Muscle of leg (tissue), 11 donors: Measurements from ENCODE around the gene NEDD9. TPM values are rescaled to one million over a fixed set of nuclear protein-coding genes. Genes with fewer than 3 reads are reported as not detected.

ENCODE experiments used
- DNase-seq: peaks from one replicate; pipeline ENCODE4 v3.0.0; 2013
- H3K27ac ChIP-seq: one replicate; pipeline ENCODE4 v1.5.1; 2013; ENCODE audit warnings: mild to moderate bottlenecking, low read length, control low read depth
- H3K27me3 ChIP-seq: one replicate; pipeline ENCODE4 v1.6.1; 2013; ENCODE audit warnings: low read length; ENCODE audit not compliant: control insufficient read depth, insufficient read depth
- H3K36me3 ChIP-seq: one replicate; pipeline ENCODE4 v1.6.1; 2013; ENCODE audit warnings: low read length; ENCODE audit not compliant: control insufficient read depth, insufficient read depth
- H3K4me1 ChIP-seq: one replicate; pipeline ENCODE4 v1.6.1; 2013; ENCODE audit warnings: low read length; ENCODE audit not compliant: control insufficient read depth, insufficient read depth
- H3K4me3 ChIP-seq: one replicate; pipeline ENCODE4 v1.5.1; 2013; ENCODE audit warnings: low read length, control low read depth
- H3K9me3 ChIP-seq: replicated peaks from 2 replicates; pipeline ENCODE4 v1.6.1; 2013; ENCODE audit warnings: low read depth, low read length; ENCODE audit not compliant: control insufficient read depth
- WGBS: methylation state at CpG from one replicate; pipeline ENCODE4 v1.1.5; 2013; ENCODE audit warnings: missing lambda C conversion rate; ENCODE audit not compliant: insufficient coverage; 5-methylcytosine and 5-hydroxymethylcytosine counted together
- polyA plus RNA-seq, 8 donors: library from polyadenylated mRNA; unstranded; fragments of 120-200 nt; gene quantifications; one replicate each; pipeline versions ENCODE4 v1.2.1 to v1.2.3, GENCODE V29; 2013; ENCODE audit warnings: inconsistent platforms in 1 of 8, low replicate concordance in 1 of 8; ENCODE audit not compliant: insufficient read length in 8 of 8, insufficient read depth in 1 of 8
- total RNA-seq: library from RNA; stranded (reverse); fragments of 120-200 nt; gene quantifications from one replicate; pipeline ENCODE4 v1.2.4, GENCODE V29; 2013

Gene NEDD9
- total and polyA plus RNA-seq, 9 donors, result 7.3 to 18.4 (median 12.7) TPM

DNA sequence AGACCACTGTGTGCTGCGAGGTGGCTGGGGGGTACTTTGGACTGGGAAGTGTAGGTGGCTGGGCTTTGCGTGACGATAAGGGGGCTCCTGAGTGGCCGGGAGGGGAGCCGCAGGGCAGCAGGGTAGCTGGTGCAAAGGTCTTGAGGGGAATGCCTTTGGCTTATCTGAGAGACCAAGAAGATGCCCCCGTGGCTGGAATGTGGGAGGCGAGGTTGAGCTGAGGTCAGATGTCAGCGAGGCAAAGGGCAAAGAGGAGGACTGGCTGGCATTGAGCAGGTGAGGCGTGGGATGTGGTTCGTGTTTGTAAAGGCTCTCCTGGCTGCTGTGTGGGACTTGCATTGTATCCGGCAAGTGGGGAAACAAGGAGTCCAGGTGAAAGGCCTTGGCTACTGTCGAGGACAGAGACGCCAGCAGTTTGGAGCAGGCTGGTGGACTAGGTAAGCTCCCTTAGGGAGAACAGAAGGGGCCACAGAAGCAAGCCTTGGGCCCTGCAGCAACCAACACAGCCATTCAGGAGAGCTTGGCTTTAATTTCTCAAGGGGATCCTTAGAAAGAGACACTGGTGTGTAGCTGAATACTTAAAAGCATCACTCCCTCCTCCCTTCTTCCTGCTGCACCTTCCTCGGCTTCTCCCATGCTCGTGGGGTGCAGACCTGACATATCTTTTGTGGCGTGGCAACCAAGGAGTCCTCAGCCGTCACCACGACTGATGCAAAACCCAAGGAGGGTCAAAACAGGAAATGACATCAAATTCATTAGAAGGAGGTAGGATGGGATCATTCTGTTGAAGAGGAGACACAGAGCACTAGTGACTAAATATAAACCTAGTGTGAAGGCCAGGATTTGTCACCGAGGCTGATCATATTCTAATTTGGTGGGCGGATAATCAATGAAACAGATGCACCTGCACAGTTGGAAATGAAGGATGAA lies 67.5 kb downstream of the NEDD9 start:
- no peaks in the 10 kb centered on the region for H3K4me1 ChIP-seq
- WGBS, result 82% methylated on average over 18 of the region's 20 CpGs
- no peaks in the 10 kb centered on the region for H3K36me3 ChIP-seq
- no peak overlapping the region for H3K4me3 ChIP-seq
- no peaks in the 10 kb centered on the region for H3K27me3 ChIP-seq
- no peak for DNase-seq
- no peaks in the 10 kb centered on the region for H3K9me3 ChIP-seq
- H3K27ac ChIP-seq, result no peak overlapping the region

DNA sequence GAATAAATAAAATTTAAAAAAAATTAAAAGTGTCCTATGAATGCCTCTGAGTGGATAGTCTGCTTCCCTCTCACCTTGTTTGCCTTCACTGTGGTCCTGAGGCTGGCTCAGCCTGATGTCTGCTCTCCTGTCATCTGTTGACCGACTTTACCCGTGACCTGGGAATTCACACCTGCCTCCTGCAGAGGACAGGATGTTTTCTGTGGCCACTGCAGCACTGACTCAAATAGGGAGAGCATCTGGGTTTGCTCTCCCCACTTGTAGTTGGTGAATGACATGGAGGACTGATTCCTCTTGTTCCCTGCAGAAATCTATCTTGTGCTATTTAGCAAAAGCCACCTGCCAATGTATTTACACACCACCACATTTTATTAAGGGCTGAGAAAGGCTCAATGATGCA lies 68.5 kb downstream of the NEDD9 start:
- H3K36me3 ChIP-seq, result no peaks in the 10 kb centered on the region
- H3K27me3 ChIP-seq, result no peaks in the 10 kb centered on the region
- H3K27ac ChIP-seq, result no peak overlapping the region
- no peaks in the 10 kb centered on the region for H3K4me1 ChIP-seq
- DNase-seq, result no peak
- no peak overlapping the region for H3K4me3 ChIP-seq
- WGBS, result 60% methylated on average over 1 of the region's 2 CpGs
- H3K9me3 ChIP-seq, result no peaks in the 10 kb centered on the region

DNA sequence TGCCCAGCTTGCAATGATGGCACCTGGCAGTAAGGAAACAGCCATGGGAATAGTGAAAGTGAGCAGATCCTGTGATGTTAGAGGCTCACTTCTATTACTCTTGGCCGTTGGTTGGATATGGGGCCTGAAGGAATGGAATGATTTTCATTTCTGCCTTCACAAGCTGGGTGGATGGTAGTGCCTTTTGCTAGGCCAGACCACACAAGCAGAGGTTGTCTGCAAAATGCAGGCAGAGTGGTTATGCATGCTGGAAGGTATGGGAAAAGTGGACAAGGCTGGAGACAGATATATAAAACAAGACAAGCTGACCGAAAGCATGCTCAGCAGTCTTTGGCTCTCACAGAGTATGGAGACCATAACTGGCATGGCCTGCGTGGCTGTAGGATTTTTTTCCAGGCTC lies 70.2 kb downstream of the NEDD9 start:
- Histone ChIP-seq H3K9me3 (no peaks in the 10 kb centered on the region), H3K27ac (no peak overlapping the region), H3K36me3 (no peaks in the 10 kb centered on the region), H3K27me3 (no peaks in the 10 kb centered on the region), H3K4me1 (no peaks in the 10 kb centered on the region), H3K4me3 (no peak overlapping the region)
- no peak for DNase-seq
- WGBS, result 96% methylated on average over 2 of the region's 3 CpGs

DNA sequence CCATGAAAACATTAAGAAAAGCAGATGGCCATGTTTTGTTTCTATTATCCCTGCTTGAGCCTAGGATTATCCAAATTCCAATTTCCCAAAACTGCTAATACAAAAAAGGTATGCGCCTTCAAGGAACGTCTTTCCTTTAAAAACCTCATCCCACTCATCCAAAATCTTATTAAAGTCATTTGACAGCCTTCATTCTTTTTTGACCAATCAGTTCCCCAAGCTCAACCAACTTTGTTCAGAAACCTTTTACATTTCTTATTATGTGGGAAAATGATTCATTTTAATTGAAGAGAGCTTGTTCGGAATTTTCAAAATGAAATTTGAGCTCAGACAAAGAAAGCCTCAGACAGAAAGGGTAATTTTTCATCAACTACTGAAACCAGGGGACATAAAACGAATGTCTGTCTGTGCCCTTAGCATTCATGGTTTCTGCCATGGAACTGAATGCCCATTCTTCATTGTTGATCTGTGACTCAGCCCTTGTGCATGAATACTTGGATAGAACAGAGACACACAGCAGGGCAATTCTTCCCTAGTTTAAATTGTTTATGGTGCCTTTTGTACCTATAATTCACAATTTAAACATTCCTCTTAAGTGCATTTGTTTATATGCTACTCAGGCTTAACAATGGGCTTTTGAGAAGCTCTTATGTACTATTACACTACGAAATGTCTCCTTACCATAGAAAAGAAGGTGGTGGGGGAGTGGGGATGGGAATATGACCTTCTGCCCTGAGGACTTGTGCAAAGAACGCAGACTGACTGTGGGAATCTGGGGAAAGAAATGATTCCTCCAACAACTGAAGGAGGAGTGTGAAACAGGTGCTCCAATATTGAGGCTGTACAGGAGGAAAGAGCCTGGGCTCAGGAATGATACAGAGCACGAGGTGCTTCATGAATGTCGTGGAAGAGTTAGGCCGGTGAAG lies 71.2 kb downstream of the NEDD9 start:
- 75% methylated on average over 7 of the region's 9 CpGs for WGBS
- H3K27me3 ChIP-seq, result no peaks in the 10 kb centered on the region
- no peak for DNase-seq

DNA sequence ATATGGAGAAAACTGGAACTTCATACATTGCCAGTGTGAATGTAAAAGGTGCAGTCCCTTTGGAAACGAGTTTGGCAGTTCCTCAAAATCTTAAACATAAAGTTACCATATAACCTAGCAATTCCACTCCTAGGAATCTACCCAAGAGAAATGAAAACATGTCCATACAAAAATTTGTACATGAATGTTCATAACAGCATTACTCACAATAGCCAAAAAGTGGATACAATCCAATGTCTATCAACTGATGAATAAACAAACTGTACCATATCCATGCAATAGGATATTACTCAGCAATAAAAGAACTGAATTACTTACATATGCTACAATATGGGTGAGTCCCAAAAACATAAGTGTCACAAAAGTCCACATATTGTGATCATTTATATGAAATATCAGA lies 72.3 kb downstream of the NEDD9 start:
- Histone ChIP-seq H3K27me3 (no peaks in the 10 kb centered on the region), H3K4me3 (no peak overlapping the region), H3K4me1 (no peaks in the 10 kb centered on the region), H3K9me3 (no peaks in the 10 kb centered on the region), H3K27ac (no peak overlapping the region), H3K36me3 (no peaks in the 10 kb centered on the region)
- no peak for DNase-seq
- no CpG with 5 or more reads among the region's 1 CpG for WGBS

More for the DNA sequence above, 71.2 kb downstream of the NEDD9 start:
- Histone ChIP-seq H3K36me3 (no peaks in the 10 kb centered on the region), H3K4me3 (no peak overlapping the region), H3K4me1 (no peaks in the 10 kb centered on the region), H3K9me3 (no peaks in the 10 kb centered on the region), H3K27ac (no peak overlapping the region)

DNA sequence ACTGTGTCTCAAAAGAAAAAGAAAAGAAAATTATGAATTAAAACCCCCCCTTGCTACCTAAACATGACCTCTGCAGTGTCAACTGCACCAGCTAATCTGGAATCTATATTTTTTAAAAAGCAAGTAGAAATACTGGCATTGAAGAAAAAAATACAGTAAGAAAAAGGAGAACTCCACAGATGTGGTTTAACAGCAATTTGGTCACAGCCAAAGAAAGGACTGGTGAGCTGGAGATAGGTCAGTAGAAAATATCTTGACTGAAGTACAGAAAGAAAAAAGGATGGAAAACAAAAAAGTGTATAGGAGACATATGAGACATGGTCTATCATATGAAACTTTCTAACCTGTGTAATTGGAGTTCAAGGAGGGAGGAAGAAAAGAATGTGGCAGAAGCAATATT lies 76.9 kb downstream of the NEDD9 start:
- Histone ChIP-seq H3K27ac (no peak overlapping the region), H3K27me3 (no peaks in the 10 kb centered on the region), H3K9me3 (no peaks in the 10 kb centered on the region), H3K4me3 (no peak overlapping the region), H3K4me1 (no peaks in the 10 kb centered on the region), H3K36me3 (no peaks in the 10 kb centered on the region)
- no peak for DNase-seq

DNA sequence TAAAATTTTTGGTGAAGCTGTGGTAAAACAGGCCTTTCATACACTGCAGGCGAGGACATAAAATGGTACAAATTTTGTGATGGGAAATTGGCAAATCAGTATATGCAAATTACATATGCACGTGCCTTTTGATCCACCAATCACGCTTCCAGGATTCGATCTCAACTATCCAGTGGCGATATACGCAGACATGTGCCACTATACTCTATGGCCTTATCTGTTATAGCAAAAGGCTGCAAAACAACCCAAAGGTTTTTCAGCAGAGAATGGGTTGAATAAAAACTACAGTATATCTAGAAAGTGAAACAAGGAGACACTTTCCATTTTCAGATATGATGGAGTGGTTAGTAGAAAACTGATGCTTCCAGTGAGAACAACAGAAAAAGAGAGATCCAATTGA lies 79.0 kb downstream of the NEDD9 start:
- 100% methylated on average over 1 of the region's 6 CpGs for WGBS
- Histone ChIP-seq H3K27me3 (no peaks in the 10 kb centered on the region), H3K36me3 (no peaks in the 10 kb centered on the region), H3K4me1 (no peaks in the 10 kb centered on the region), H3K4me3 (no peak overlapping the region), H3K9me3 (no peaks in the 10 kb centered on the region), H3K27ac (no peak overlapping the region)
- DNase-seq, result no peak

DNA sequence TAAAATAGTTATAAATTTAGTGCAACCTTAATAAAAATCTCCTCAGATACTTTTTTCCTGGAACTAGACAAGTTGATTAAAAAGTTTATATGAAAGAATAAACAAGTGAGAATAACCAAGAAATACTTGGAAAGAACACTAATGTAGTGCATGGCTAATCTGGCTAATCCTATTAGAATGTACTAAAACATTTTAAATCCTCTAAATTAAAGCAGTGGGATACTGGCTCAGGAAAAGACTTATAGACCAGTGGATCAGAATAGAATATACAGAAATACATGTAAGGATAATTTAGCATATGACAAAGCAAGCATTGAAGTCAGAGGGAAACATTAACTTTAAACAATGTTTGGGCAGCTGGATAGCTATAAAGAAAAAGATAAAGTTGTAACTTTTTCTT lies 79.9 kb downstream of the NEDD9 start:
- no peaks in the 10 kb centered on the region for H3K4me1 ChIP-seq
- no peak overlapping the region for H3K27ac ChIP-seq
- DNase-seq, result no peak
- H3K27me3 ChIP-seq, result no peaks in the 10 kb centered on the region
- no peaks in the 10 kb centered on the region for H3K9me3 ChIP-seq
- no peaks in the 10 kb centered on the region for H3K36me3 ChIP-seq
- no peak overlapping the region for H3K4me3 ChIP-seq

DNA sequence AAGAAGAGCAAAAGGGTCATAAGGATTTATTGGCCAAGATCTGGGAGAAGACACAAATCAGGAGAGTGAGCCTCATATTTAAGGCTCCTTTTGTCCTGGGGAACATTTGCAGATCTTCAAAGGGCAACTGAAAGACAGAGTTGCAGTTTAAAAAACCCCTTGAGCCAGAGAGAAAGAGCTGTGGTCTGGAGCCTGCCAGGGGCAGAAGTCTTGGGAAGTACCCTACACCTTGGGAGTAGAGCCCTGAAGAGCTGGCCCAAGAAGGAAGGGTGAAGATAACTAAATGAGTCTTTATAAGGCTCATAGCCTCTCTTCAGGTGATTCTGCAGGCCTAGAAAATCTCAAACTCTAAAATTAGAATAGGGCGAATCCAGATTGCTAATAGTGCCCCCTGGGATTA lies 81.0 kb downstream of the NEDD9 start:
- Histone ChIP-seq H3K4me3 (no peak overlapping the region), H3K36me3 (no peaks in the 10 kb centered on the region), H3K4me1 (no peaks in the 10 kb centered on the region), H3K9me3 (no peaks in the 10 kb centered on the region), H3K27ac (no peak overlapping the region), H3K27me3 (no peaks in the 10 kb centered on the region)
- DNase-seq, result no peak
- no CpG with 5 or more reads among the region's 1 CpG for WGBS

DNA sequence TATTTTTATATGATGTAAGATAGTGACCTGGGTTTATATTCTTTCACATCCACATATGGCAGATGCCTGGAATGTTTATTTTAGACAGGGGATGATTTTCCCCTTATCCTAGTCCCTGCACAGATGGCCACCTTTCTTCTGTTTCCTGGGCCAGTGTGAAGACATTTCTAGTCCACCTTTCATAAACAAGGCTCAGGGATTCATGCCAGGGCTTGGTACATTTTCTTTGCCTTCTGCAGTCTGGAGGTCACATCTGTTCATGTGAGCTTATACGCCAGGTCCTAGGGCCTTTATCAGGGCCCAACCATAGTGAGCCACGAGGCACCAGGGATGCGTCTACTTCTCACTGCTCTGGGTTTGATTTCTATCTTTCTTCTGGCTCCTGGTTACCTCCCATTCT lies 82.9 kb downstream of the NEDD9 start:
- WGBS, result 86% methylated on average over 1 of the region's 3 CpGs
- no peak overlapping the region for H3K4me3 ChIP-seq
- no peaks in the 10 kb centered on the region for H3K36me3 ChIP-seq
- H3K27me3 ChIP-seq, result no peaks in the 10 kb centered on the region
- H3K27ac ChIP-seq, result no peak overlapping the region
- DNase-seq, result no peak
- H3K9me3 ChIP-seq, result no peaks in the 10 kb centered on the region
- no peaks in the 10 kb centered on the region for H3K4me1 ChIP-seq
